Measurements from ENCODE around the gene ARHGAP19.
A peak's percentile ranks its signal among the peaks of the same experiment; 100 is the strongest.

ARHGAP19 gene

GRCh38 chr10:97228775-97229157 is 63.7 kb downstream of the ARHGAP19 start:
- DNase-seq (ENCODE audit: low read depth in 2 of 2) = no peak

DNA sequence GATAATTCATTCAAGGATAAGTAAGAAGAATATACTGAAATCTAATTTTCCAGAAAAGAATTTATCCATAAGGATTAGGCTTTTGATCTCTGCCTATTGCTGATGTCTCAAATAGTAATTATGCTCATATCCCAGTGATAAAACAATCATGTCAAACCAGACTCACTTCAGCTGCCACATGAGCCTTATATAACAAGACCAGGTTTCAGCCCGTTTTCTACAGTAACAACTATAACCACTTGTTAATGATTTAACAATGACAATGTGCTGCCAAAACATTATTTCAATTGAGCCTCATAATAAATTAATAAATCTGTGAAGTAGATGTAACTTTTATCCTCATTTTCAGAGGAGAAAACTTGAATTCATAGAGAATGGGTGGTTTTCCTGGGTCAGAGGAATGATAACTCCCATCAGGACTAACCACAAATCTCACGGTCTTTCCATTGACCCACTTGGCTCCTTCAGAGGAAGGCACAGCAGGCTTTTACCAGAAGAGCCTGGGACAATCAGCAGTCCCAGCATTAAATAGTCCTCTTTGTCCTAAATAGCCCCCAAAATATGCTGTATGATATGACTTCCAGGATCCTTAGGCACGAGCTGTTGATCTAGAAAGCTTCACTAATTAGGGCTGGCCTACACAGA is 64.2 kb downstream of the ARHGAP19 start:
- no peak for DNase-seq (ENCODE audit: low read depth in 2 of 2)

- DNase-seq (ENCODE audit: low read depth in 2 of 2) = no peak
Measured at GRCh38 chr10:97226398-97226797, 66.0 kb downstream of the ARHGAP19 start.

- DNase-seq (ENCODE audit: low read depth in 2 of 2) = peak in 1 of 2 donors; percentile 5
Measured at GRCh38 chr10:97224483-97225435, 67.7 kb downstream of the ARHGAP19 start.

- no peak for DNase-seq (ENCODE audit: low read depth in 2 of 2)
Measured at GRCh38 chr10:97222326-97222961, 70.0 kb downstream of the ARHGAP19 start.

GRCh38 chr10:97220355-97220754 is 72.1 kb downstream of the ARHGAP19 start:
- DNase-seq (ENCODE audit: low read depth in 2 of 2) = no peak

- DNase-seq (ENCODE audit: low read depth in 2 of 2) = no peak
Measured at GRCh38 chr10:97217299-97217698, 75.1 kb downstream of the ARHGAP19 start.

- no peak for DNase-seq (ENCODE audit: low read depth in 2 of 2)
Measured at GRCh38 chr10:97215619-97216260, 76.7 kb downstream of the ARHGAP19 start.

- no peak for DNase-seq (ENCODE audit: low read depth in 2 of 2)
Measured at GRCh38 chr10:97213431-97213830, 79.0 kb downstream of the ARHGAP19 start.

DNA sequence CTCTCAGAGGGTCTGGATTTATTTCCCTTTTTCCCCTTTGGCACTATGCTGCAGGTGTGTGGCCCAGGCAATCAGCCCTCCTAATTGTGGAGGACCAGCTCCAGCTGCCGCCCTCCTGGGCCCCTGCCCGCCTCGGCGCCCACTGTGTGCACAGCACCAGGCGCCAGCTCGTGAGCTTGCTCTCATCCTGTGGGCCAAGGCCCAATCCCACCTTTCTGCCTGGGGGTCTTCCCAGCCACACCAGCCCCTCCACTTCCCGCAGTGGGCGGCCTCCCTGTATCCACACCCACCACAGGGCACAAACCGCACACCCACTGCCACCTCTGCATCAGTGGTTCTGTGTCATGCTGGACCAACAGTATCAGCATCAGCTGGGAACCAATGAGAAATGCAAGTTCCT is 81.2 kb downstream of the ARHGAP19 start:
- no peak for DNase-seq (ENCODE audit: low read depth in 2 of 2)

- DNase-seq (ENCODE audit: low read depth in 2 of 2) = peak in 1 of 2 donors; percentile 50
Measured at GRCh38 chr10:97210543-97210960, 81.9 kb downstream of the ARHGAP19 start.

- no peak for DNase-seq (ENCODE audit: low read depth in 2 of 2)
Measured at GRCh38 chr10:97207756-97208346, 84.6 kb downstream of the ARHGAP19 start.

- DNase-seq (ENCODE audit: low read depth in 2 of 2) = no peak
Measured at GRCh38 chr10:97207131-97207530, 85.3 kb downstream of the ARHGAP19 start.

- DNase-seq (ENCODE audit: low read depth in 2 of 2) = no peak
Measured at GRCh38 chr10:97204826-97205679, 87.4 kb downstream of the ARHGAP19 start.

DNA sequence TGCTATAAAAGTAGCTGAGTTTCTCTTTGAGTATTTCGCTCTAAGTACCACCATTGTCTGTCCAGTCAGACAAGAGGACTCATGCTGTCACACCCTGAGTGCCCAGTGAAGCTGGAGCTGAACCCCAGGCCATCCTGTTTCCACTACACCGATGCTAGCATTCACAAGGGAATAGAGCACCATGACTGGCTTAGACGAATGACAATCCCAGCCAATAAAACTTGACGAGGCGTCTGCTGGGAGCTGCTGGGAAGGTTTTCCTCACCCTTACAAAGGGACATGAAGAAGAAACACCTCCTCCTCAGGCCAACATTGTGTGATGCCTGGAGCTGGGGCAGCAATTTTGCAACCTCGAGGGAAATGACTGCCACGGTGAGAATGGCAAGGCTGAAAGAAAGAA is 89.2 kb downstream of the ARHGAP19 start:
- no peak for DNase-seq (ENCODE audit: low read depth in 2 of 2)

DNA sequence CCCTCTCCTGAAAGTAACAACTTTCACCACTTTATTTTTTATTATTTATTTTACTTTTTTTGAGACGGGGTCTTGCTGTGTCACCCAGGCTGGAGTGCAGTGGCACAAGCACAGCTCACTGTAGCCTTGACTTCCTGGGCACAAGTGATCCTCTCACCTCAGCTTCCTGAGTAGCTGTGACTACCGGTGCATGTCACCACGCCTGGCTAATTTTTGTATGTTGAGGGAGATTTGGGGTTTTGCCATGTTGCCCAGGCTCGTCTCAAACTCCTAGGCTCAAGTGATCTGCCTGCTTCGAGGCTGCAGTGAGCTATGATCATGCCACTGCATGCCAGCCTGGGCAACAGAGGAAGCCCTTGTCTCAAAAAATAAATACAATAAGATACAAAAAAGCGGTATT is 91.8 kb downstream of the ARHGAP19 start:
- DNase-seq (ENCODE audit: low read depth in 2 of 2) = no peak

DNA sequence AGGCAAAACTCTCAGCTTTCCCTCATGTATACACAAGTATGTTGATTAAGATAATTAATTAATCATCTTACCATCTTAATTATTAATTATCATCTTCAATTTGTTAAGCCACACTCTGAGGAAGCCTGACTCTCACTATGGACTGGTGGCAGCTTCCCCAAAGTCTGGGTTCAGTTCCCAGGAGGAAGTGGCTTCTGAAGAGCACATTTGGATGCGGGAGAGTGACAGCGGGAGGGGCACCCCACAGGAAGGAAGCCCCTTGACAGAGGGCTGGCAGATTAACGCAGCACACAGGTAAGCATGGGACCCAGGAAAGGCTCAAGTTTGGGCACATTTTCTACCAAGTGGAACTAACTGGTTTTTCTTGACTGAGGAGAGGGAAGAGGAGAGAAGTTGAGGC is 93.3 kb downstream of the ARHGAP19 start:
- DNase-seq (ENCODE audit: low read depth in 2 of 2) = no peak

GRCh38 chr10:97197030-97197500 is 95.4 kb downstream of the ARHGAP19 start:
- no peak for DNase-seq (ENCODE audit: low read depth in 2 of 2)

GRCh38 chr10:97196223-97197029 is 96.0 kb downstream of the ARHGAP19 start:
- DNase-seq (ENCODE audit: low read depth in 2 of 2) = peak; percentile 47 to 51
